Panc1 (cell line): ENCODE data around the gene PSMB10.

Experiments used
- CTCF ChIP-seq: fragments of 450-650 bp; IDR thresholded peaks from 2 replicates; pipeline ENCODE4 v1.5.1; 2017; ENCODE audit warnings: mild to moderate bottlenecking
- TCF7L2 ChIP-seq: IDR thresholded peaks from 2 replicates; pipeline ENCODE4 v1.6.1; 2011; ENCODE audit warnings: mild to moderate bottlenecking, low read depth, low read length, inconsistent platforms

DNA sequence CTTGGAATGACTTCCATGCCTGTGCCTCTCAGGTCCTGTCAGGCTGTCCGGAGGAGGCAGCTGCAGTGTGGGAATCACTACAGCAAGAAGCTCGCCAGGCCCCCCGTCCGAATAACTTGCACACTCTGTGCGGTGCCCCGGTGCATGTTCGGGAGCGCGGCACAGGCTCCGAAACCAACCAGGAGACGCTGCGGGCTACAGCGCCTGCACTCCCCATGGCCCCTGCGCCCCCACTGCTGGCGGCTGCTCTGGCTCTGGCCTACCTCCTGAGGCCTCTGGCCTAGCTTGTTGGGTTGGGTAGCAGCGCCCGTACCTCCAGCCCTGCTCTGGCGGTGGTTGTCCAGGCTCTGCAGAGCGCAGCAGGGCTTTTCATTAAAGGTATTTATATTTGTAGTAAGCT is 50.7 kb downstream of the PSMB10 start:
- TF ChIP-seq CTCF (no peak), TCF7L2 (no peak)
